Thoracic aorta (tissue), 2 donors: ENCODE data around the gene SLC44A1. TPM values are rescaled to one million over a fixed set of nuclear protein-coding genes. Genes with fewer than 3 reads are reported as not detected.

Source experiments
- ATAC-seq: fragments of 150-250 bp; one replicate; pipeline ENCODE4 v1.8.0; 2017; ENCODE audit warnings: low read depth; ENCODE audit not compliant: insufficient number of reproducible peaks, low FRiP score
- DNase-seq: peaks from one replicate; pipeline ENCODE4 v3.0.0-alpha.2; 2020; ENCODE audit warnings: low spot score
- H3K27ac ChIP-seq, 2 donors: fragments of 200-600 bp; sonication (generic); 1 replicate in 1 of 2; 2 replicates in 1 of 2; pipeline ENCODE4 v1.5.1; 2016; ENCODE audit warnings: mild to moderate bottlenecking in 2 of 2, moderate library complexity in 2 of 2
- H3K27me3 ChIP-seq: fragments of 200-600 bp; sonication (generic); replicated peaks from 2 replicates; pipeline ENCODE4 v1.6.0; 2016; ENCODE audit warnings: mild to moderate bottlenecking; ENCODE audit not compliant: insufficient read depth
- H3K36me3 ChIP-seq: fragments of 200-600 bp; sonication (generic); one replicate; pipeline ENCODE4 v1.5.1; 2016
- H3K4me1 ChIP-seq, 2 donors: fragments of 200-600 bp; sonication (generic); 1 replicate in 1 of 2; 2 replicates in 1 of 2; pipeline versions ENCODE4 v1.5.1 to v1.6.0; 2016; ENCODE audit warnings: low read depth in 2 of 2, mild to moderate bottlenecking in 1 of 2; ENCODE audit not compliant: control insufficient read depth in 1 of 2
- H3K4me3 ChIP-seq: fragments of 200-600 bp; sonication (generic); 2 replicates; pipeline ENCODE4 v1.5.1; 2016; ENCODE audit warnings: mild to moderate bottlenecking
- H3K9me3 ChIP-seq: fragments of 200-600 bp; sonication (generic); 2 replicates; pipeline ENCODE4 v1.5.1; 2016
- CTCF ChIP-seq: fragments of 200-600 bp; sonication (generic); IDR thresholded peaks from one replicate; pipeline ENCODE4 v1.5.1; 2019; ENCODE audit warnings: antibody characterized with exemption
- total RNA-seq, 2 donors: library from RNA; depleted of rRNA; stranded (reverse); fragments of >200 nt; gene quantifications; one replicate each; pipeline versions ENCODE4 v1.1.0 to v1.2.3, GENCODE V29; 2016

The SLC44A1 gene
- total RNA-seq, 2 donors from 2014 or later, result 33.9 to 58.8 TPM

DNA sequence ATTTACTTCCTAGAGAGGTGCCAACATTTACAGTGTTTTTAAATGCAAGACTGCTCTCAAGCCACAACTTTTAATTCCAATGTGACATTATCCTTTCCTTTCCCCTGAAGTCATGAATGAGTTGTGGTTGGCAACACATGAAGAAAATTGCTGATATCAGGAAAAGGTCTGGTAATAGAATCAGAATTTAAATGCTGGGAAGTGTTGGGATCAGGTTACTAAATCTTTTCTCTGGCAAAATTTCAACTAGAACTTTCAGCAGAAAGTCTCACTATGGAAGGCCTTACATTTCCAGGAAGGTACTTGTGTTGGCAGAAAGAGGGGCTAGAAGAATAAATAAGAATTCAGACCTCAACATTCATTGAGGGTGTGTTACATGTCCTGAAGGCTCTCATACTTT, 10.6 kb upstream of the SLC44A1 start:
- H3K4me1 ChIP-seq, result no peaks in the 10 kb centered on the region
- DNase-seq, result no peak
- H3K27ac ChIP-seq, result no peak overlapping the region
- TF ChIP-seq CTCF, result no peak
- no peaks in the 10 kb centered on the region for H3K27me3 ChIP-seq
- H3K9me3 ChIP-seq, result no peaks in the 10 kb centered on the region
- no peak for ATAC-seq
- no peak overlapping the region for H3K4me3 ChIP-seq
- no peaks in the 10 kb centered on the region for H3K36me3 ChIP-seq

- no peak for DNase-seq
- Histone ChIP-seq H3K4me1 (peaks cover 0 to 5% of the 10 kb centered on the region in 2 donors), H3K27me3 (no peaks in the 10 kb centered on the region), H3K27ac (no peak overlapping the region), H3K9me3 (no peaks in the 10 kb centered on the region), H3K4me3 (no peak overlapping the region), H3K36me3 (no peaks in the 10 kb centered on the region)
- no peak for ATAC-seq
- no peak for TF ChIP-seq CTCF
Measured at GRCh38 chr9:105236261-105236660, 8.2 kb upstream of the SLC44A1 start.

GRCh38 chr9:105237246-105237645, 7.2 kb upstream of the SLC44A1 start:
- no peak overlapping the region for H3K4me3 ChIP-seq
- no peak for TF ChIP-seq CTCF

DNA sequence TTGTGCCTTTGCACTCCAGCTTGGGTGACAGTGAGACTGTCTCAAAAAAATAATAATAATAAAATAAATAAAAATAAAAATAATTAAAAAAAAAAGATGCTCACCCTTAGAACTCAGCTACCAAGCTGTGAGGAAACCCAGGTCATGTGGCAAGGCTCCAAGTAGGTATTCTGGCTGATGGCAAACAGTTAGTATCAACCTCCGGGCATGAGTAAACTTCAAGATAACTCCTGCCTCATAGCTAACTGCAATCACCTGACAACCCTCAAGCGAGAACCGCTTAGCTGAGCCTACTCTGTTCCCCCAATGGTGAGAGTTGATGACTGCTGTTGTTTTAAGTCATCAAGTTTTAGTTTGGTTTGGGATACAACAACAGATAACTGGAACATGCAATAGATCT, 6.1 kb upstream of the SLC44A1 start:
- DNase-seq, result no peak
- no peak for ATAC-seq
- peaks cover 12 to 18% of the 10 kb centered on the region in 2 donors for H3K4me1 ChIP-seq
- H3K27me3 ChIP-seq, result no peaks in the 10 kb centered on the region
- H3K4me3 ChIP-seq, result no peak overlapping the region
- no peaks in the 10 kb centered on the region for H3K36me3 ChIP-seq
- no peak overlapping the region for H3K27ac ChIP-seq
- no peak for TF ChIP-seq CTCF
- no peaks in the 10 kb centered on the region for H3K9me3 ChIP-seq

More at GRCh38 chr9:105237246-105237645, 7.2 kb upstream of the SLC44A1 start:
- DNase-seq (no peak), ATAC-seq (no peak)
- no peaks in the 10 kb centered on the region for H3K27me3 ChIP-seq
- no peaks in the 10 kb centered on the region for H3K9me3 ChIP-seq
- no peaks in the 10 kb centered on the region for H3K36me3 ChIP-seq
- no peak overlapping the region for H3K27ac ChIP-seq
- H3K4me1 ChIP-seq, result peaks cover 7 to 15% of the 10 kb centered on the region in 2 donors

GRCh38 chr9:105241356-105242043, 3.0 kb upstream of the SLC44A1 start:
- ATAC-seq (no peak), DNase-seq (no peak)
- no peak overlapping the region for H3K4me3 ChIP-seq
- no peak overlapping the region for H3K27ac ChIP-seq
- H3K4me1 ChIP-seq, result peaks cover 16 to 26% of the 10 kb centered on the region in 2 donors
- TF ChIP-seq CTCF, result no peak
- H3K9me3 ChIP-seq, result no peaks in the 10 kb centered on the region
- H3K36me3 ChIP-seq, result no peaks in the 10 kb centered on the region
- H3K27me3 ChIP-seq, result no peaks in the 10 kb centered on the region
